Subcutaneous adipose tissue (tissue), 4 donors: ENCODE results near the gene NAB1. TPM values are rescaled to one million over a fixed set of nuclear protein-coding genes. Genes with fewer than 3 reads are reported as not detected.

Source experiments
- CTCF ChIP-seq: fragments of 450-650 bp; IDR thresholded peaks from one replicate; pipeline ENCODE4 v1.5.1; 2016; ENCODE audit warnings: low read depth, mild to moderate bottlenecking, control low read depth, antibody characterized with exemption, moderate library complexity
- total RNA-seq, 4 donors: library from RNA; depleted of rRNA; stranded (reverse); fragments of >200 nt; gene quantifications; one replicate each; pipeline ENCODE4 v1.1.0, GENCODE V29; 2016

Gene NAB1
- total RNA-seq, 4 donors from 2014 or later = 45.2 to 60.1 (median 56.3) TPM

GRCh38 chr2:190655570-190655969, 6.7 kb downstream of the NAB1 start:
- no peak for TF ChIP-seq CTCF

- no peak for TF ChIP-seq CTCF
Measured at GRCh38 chr2:190656301-190656700, 7.4 kb downstream of the NAB1 start.

GRCh38 chr2:190657474-190658255, 8.8 kb downstream of the NAB1 start:
- no peak for TF ChIP-seq CTCF

GRCh38 chr2:190659553-190659952, 10.7 kb downstream of the NAB1 start:
- no peak for TF ChIP-seq CTCF

- no peak for TF ChIP-seq CTCF
Measured at GRCh38 chr2:190662754-190663153, 13.9 kb downstream of the NAB1 start.

GRCh38 chr2:190663348-190663747, 14.5 kb downstream of the NAB1 start:
- no peak for TF ChIP-seq CTCF

GRCh38 chr2:190663839-190664238, 15.0 kb downstream of the NAB1 start:
- TF ChIP-seq CTCF = no peak
